Type B pancreatic cell (in vitro differentiated cells): Measurements from ENCODE around the gene MUC4. TPM values are rescaled to one million over a fixed set of nuclear protein-coding genes. Genes with fewer than 3 reads are reported as not detected.

Source experiments
- DNase-seq: peaks from one replicate; pipeline ENCODE4 v3.0.0; 2021; ENCODE audit warnings: mixed read lengths; ENCODE audit not compliant: unreplicated experiment; ENCODE audit errors: extremely low spot score
- H3K27ac Mint-ChIP-seq: 2 replicates; pipeline ENCODE4 v1.8.0; 2021; ENCODE audit warnings: mild to moderate bottlenecking, mixed read lengths
- H3K27me3 Mint-ChIP-seq: 2 replicates; pipeline ENCODE4 v1.8.0; 2021; ENCODE audit warnings: mixed read lengths
- H3K36me3 Mint-ChIP-seq: 2 replicates; pipeline ENCODE4 v1.8.0; 2021; ENCODE audit warnings: mixed read lengths
- H3K4me1 Mint-ChIP-seq: one replicate; pipeline ENCODE4 v1.8.0; 2021; ENCODE audit warnings: mixed read lengths; ENCODE audit not compliant: unreplicated experiment
- H3K4me3 Mint-ChIP-seq: 2 replicates; pipeline ENCODE4 v1.8.0; 2021; ENCODE audit warnings: mild to moderate bottlenecking, mixed read lengths
- H3K9me3 Mint-ChIP-seq: 2 replicates; pipeline ENCODE4 v1.8.0; 2021; ENCODE audit warnings: mixed read lengths
- CTCF ChIP-seq: fragments of 200-600 bp; sonication (generic); conservative IDR thresholded peaks from 2 replicates; pipeline ENCODE4 v1.5.0; 2021; ENCODE audit warnings: antibody characterized with exemption, mild to moderate bottlenecking
- microRNA-seq: library from miRNA; unstranded; fragments of <30 nt; microRNA quantifications from one replicate; pipeline ENCODE4, GENCODE V29; 2020
- total RNA-seq: library from RNA; stranded (reverse); gene quantifications from 2 replicates; pipeline ENCODE4 v1.2.1, GENCODE V29; 2021; ENCODE audit warnings: low replicate concordance

The MUC4 gene
- total RNA-seq, 1 donor from 2014 or later: 2.4 TPM

DNA sequence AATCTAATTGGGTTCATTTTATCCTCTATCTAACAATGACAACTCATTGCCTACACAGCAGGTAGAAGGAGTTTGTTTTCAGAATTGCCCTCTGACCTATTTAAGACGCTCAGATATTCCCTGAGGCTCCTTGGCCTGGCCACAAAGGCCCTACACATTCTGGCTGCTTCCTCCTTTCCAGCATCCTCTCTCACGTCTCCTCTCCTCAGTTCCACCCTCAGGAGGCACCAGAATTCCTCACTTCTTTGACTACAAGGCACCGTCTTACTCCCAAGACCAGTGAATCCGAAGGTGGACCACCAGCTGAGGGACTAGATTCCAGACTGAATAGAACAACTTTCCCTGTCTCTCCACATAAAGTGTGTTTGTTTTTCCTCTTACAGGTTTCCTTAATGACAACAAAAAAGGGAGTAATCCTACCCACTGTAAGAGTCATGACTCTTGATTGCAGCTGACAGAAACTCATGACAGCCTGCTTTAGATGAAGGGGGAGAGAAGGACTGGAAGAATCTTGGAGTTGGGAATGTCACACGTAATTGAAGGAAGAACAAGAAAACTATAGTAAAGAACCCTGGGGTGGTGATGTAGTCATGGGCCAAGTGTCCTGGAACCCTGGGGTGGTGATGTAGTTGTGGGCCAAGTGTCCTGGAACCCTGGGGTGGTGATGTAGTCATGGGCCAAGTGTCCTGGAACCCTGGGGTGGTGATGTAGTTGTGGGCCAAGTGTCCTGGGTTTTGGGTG, 112.9 kb downstream of the MUC4 start:
- Mint-ChIP-seq H3K27me3 (no peaks in the 10 kb centered on the region), H3K9me3 (no peaks in the 10 kb centered on the region), H3K4me3 (no peak overlapping the region), H3K27ac (no peak overlapping the region), H3K4me1 (peaks cover 23% of the 10 kb centered on the region), H3K36me3 (peaks cover 29% of the 10 kb centered on the region)
- no peak for DNase-seq
- TF ChIP-seq CTCF: no peak

DNA sequence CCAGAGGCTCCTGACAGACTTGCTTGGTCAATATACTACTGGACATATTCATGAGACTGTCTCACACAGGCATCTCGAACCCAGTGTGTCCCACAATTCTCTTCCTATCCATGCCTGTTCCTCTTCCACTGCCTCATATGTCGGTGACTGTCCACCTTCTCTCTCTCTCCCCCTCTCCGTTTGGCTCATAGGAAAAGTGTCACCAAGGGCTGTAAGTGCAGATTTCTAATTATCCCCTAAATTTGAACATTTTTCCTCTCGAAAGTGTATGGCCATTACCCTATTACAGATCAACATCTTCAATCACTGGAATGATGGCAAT, 113.4 kb downstream of the MUC4 start:
- peaks cover 23% of the 10 kb centered on the region for H3K4me1 Mint-ChIP-seq
- H3K36me3 Mint-ChIP-seq: peaks cover 32% of the 10 kb centered on the region
- H3K27me3 Mint-ChIP-seq: no peaks in the 10 kb centered on the region
- H3K9me3 Mint-ChIP-seq: no peaks in the 10 kb centered on the region
- no peak overlapping the region for H3K27ac Mint-ChIP-seq
- H3K4me3 Mint-ChIP-seq: no peak overlapping the region
- TF ChIP-seq CTCF: no peak
- DNase-seq: no peak

DNA sequence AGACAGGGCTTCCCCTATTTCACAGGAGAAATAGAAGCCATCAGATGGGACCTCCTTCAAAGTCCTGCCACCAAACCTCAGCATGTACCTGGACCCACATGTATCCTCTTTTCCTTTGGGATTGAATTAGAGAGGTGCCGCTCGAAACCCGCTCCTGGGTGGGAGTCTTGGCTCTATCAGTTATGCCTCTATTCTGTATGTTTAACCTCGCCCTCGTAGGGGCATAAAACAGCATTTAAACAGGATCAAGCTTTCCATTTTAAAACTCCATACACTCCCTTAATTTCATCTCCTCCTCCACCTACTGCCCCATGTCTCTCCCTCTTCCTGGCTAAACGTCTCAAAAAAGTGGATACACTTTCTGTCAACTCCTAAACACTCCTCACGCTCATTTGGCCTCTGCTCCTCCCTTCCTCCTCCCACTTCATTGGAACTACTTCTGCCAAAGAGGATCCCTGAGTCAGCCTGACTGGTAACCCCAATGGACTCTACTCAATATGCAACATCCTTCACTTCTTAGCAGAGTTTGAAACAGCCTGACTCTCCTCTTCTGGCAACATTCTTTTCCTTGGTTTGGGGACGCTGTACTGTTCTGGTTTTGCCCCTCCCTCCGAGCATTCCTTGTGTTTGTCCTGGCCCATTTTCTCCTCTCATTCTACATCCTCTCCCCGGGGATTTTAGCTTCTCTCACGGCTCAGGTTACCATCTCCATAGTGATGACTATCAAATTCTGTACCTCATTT, 114.0 kb downstream of the MUC4 start:
- DNase-seq: no peak
- TF ChIP-seq CTCF: no peak
- Mint-ChIP-seq H3K9me3 (no peaks in the 10 kb centered on the region), H3K4me1 (peaks cover 23% of the 10 kb centered on the region), H3K36me3 (peaks cover 35% of the 10 kb centered on the region), H3K27ac (peak overlapping the region; percentile 32), H3K4me3 (no peak overlapping the region), H3K27me3 (no peaks in the 10 kb centered on the region)

Small RNA genes within 50 kb of the gene (microRNA-seq; reads per million reads assigned to microRNA genes)
- not detected for gene MIR570

Other genes with a start within 250 kb of the MUC4 start
- 0.57 and 1.6 TPM in 2 replicates for gene APOD, start 228.0 kb downstream of the MUC4 start, total RNA-seq
- gene MUC20, start 91.0 kb downstream of the MUC4 start, total RNA-seq: 19.7 and 20.0 TPM in 2 replicates
- 21.6 and 42.5 TPM in 2 replicates for gene TNK2, start 96.6 kb upstream of the MUC4 start, total RNA-seq